Measurements from ENCODE around the gene ABHD5.

ABHD5 gene

DNA sequence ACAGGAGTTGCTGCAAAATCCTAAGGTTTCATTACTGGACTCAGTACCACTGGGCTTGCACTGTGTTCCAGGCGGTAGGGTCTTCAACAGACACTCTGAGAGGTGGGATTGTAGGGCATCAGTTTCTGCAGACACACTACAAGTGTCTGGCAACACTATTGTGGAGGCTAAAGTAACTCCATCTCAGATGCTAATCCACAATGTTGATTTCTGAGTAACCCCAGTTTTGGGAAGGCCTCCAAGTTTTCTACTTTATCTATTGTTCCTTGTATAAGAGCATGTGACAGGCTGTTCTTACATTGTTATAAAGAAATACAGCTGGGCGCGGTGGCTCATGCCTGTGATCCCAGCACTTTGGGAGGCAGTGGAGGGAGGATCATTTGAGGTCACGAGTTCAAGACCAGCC is 2.5 kb upstream of the ABHD5 start:
- TF ChIP-seq, protein P1, sequence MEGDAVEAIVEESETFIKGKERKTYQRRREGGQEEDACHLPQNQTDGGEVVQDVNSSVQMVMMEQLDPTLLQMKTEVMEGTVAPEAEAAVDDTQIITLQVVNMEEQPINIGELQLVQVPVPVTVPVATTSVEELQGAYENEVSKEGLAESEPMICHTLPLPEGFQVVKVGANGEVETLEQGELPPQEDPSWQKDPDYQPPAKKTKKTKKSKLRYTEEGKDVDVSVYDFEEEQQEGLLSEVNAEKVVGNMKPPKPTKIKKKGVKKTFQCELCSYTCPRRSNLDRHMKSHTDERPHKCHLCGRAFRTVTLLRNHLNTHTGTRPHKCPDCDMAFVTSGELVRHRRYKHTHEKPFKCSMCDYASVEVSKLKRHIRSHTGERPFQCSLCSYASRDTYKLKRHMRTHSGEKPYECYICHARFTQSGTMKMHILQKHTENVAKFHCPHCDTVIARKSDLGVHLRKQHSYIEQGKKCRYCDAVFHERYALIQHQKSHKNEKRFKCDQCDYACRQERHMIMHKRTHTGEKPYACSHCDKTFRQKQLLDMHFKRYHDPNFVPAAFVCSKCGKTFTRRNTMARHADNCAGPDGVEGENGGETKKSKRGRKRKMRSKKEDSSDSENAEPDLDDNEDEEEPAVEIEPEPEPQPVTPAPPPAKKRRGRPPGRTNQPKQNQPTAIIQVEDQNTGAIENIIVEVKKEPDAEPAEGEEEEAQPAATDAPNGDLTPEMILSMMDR (IDR thresholded peaks at IDR 0.05; ENCODE audit: low read depth, low read length) = no peak

DNA sequence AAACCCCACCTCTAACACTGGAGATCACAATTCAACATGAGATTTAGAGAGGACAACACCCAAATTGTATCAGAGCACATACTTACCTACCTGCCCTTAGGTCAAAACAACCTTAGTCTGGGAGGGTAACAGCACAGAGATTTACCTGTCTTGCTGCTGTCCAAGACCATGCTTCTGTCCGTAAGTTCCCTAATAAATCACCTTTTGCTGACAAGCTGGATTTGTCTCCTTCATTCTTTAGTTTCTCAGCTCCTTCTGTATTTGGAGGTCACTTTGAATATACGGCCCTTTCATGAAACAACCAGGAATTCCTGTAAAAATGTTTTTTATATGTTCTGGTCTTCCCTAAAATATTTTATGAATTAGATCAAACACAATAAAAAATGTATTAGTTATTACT is 1.6 kb upstream of the ABHD5 start:
- TF ChIP-seq, protein P1 (IDR thresholded peaks at IDR 0.05; ENCODE audit: low read depth, low read length) = no peak
- no peak overlapping the region for H3K4me3 ChIP-seq (ENCODE audit: low read depth, low read length)

More for the DNA sequence above, 2.5 kb upstream of the ABHD5 start:
- no peak overlapping the region for H3K4me3 ChIP-seq (ENCODE audit: low read depth, low read length)

DNA sequence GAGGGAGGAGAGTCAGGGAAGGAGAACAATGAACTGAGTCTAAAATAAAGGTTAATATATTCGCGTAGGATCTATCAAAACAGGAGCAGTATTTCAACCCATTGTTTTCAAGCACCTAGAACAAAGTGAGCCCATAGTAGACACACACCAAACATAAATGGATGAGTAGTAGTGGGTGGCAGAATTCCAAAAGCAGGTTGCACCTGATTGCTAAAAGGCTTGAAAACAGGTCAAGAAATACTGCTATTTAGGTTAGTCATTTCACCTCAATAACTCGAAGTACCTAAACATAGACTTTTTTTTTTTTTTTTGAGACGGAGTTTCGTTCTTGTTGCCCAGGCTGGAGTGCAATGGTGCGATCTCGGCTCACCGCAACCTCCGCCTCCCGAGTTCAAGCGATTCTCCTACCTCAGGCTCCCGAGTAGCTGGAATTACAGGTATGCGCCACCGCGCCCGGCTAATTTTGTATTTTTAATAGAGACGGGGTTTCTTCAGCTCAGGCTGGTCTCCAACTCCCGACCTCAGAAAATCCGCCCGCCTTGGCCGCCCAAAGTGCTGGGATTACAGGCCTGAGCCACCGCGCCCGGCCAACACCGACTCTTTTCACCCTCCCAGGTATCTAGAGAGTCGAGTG is 855 bp upstream of the ABHD5 start:
- TF ChIP-seq, protein P1 (IDR thresholded peaks at IDR 0.05; ENCODE audit: low read depth, low read length) = no peak
- H3K4me3 ChIP-seq (ENCODE audit: low read depth, low read length) = peak overlapping the region; percentile 84

DNA sequence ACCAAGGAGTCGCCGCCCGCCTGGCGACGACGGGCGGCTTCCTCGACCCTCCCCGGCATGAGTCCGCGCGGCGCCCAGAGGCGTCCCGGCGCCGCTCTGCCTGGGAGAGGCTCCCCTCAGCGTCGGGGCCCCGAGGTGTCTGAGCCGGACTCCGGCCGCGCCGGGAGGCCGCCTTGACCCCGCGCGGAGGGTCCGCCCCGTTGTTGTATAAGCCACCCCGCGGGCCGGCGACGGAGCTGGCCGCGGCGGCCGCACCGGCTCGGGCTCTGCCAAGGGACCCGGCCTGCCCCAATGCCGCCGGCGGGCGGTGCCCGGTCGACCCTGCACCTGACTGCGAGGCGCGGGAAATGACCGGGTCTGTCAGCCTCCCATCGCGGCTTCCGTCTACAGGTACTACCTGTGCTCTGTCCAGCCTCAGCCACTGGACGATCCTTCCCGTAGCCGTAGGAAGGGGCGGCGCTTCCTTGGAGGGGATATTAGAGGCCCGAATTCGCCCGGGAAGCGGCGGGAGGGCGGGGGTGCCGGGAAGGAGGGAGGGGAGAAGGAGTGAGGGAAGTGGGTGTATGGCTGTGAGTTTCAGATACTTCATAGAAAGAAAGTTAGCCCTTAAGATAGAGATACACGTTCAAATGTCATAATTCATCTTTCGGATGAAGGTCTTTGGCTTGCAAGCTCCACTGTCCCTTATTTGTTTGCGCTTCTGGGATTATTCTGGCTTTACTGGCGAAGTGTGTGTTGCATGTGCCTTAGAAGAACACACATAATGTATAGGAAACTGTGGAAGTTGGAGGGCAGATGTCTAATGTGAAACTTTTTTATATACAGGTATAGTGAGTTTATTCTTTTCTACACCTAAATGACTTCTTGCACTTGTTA is 620 bp downstream of the ABHD5 start:
- peak overlapping the region; percentile 84 for H3K4me3 ChIP-seq (ENCODE audit: low read depth, low read length)
- TF ChIP-seq, protein P1 (IDR thresholded peaks at IDR 0.05; ENCODE audit: low read depth, low read length) = no peak

DNA sequence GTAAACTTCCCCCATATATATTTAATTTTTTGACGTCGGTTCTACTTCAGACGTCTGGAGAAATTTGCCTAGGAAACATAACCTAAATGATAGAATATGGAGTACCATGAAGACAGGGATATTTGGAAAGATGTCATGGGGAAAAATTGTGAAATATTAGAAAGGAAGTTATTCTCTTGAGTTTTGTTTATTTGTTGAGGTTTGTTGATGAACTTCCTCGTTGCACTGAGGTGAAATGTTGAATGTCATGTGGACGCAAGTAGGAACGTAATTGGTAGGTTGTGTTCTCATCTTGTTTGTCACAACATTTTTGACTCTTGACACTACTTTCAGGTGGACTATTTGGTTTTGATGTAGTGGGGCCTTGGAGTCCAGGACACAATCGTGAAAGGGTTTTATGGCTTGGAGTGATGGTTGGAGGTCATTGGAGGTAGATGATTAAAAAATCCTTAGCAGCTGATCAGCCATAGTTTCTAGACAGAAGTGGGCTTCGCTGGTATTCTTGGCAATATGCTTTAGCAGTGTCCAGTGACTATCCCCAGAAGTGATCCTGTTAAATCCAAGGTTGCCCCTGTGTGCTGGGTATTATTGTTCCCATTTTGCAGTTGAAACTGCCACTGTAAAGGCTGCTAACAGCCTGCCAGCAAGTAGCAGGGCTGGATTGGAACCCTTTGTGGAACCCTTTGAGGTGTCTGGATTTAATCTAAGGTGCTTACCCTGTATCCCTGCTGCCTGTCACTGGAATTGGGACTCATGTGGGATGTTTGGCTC is 1.5 kb downstream of the ABHD5 start:
- TF ChIP-seq, protein P1 (IDR thresholded peaks at IDR 0.05; ENCODE audit: low read depth, low read length) = no peak
- peak overlapping the region; percentile 84 for H3K4me3 ChIP-seq (ENCODE audit: low read depth, low read length)

DNA sequence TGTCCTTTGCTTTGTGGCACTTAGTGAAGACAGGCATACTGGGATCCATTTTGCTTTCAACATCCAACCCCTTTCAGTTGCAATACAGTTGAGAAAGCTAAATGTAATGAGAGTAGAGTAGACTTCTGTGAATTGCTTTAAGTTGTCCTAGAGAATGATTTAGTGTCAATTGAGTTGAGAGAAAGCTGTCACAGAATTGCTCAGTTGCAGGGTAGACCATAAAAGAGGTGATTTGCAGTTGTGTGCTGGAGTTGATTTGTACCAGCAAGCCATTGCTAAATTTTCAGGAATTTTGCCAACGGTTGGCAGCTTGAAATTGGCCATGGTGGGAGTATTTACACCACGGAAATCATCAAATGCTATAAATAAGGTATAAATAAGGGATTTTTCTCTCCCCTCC is 2.2 kb downstream of the ABHD5 start:
- TF ChIP-seq, protein P1 (IDR thresholded peaks at IDR 0.05; ENCODE audit: low read depth, low read length) = no peak
- 0 out of 2 replicates have a peak overlapping the region, but pooled peaks have one; percentile 84 for H3K4me3 ChIP-seq (ENCODE audit: low read depth, low read length)

All from WI38 (cell line).